B cell (primary cell): Measurements from ENCODE around the gene SGCG. TPM values are rescaled to one million over a fixed set of nuclear protein-coding genes. Genes with fewer than 3 reads are reported as not detected.

ENCODE experiments used
- ATAC-seq: fragments of 200-7000 bp; cut with Tn5 transposase; one replicate; pipeline ENCODE4 v1.10.0; 2021; ENCODE audit warnings: low read depth, mild to moderate bottlenecking, moderate number of reproducible peaks, moderate library complexity
- CTCF ChIA-PET: fragments of 350-600 bp; sonication (Branson Sonifier 250); formaldehyde crosslinking; loops from one replicate; lab custom pipeline; 2021; ENCODE audit warnings: antibody characterized with exemption, inconsistent platforms; lab: Charles Lee
- POLR2A ChIA-PET: fragments of 350-600 bp; sonication (Branson Sonifier 250); formaldehyde crosslinking; loops from one replicate; lab custom pipeline; 2021; ENCODE audit warnings: antibody characterized with exemption; lab: Charles Lee
- DNase-seq: peaks from one replicate; pipeline ENCODE4 v3.0.0; 2013
- H2AFZ ChIP-seq: 2 replicates; pipeline ENCODE4 v1.6.1; 2012; ENCODE audit warnings: mild to moderate bottlenecking, low read depth, low read length; ENCODE audit not compliant: insufficient read depth, poor library complexity, severe bottlenecking
- H3K27ac ChIP-seq, 2 donors: 1 replicate in 1 of 2; 2 replicates in 1 of 2; pipeline ENCODE4 v1.5.1; 2012 to 2013; ENCODE audit warnings: low read length in 2 of 2, mild to moderate bottlenecking in 2 of 2, moderate library complexity in 1 of 2
- H3K27me3 ChIP-seq, 4 experiments: fragments of 200-600 bp in 1 of 4; sonication (generic) in 1 of 4; replicated peaks in 1 of 4; 1 replicate in 2 of 4; 2 replicates in 2 of 4; pipeline versions ENCODE4 v1.6.1 to v1.7.0; 2013 to 2016; ENCODE audit warnings: low read length in 3 of 4, mild to moderate bottlenecking in 2 of 4, mixed read lengths in 1 of 4, moderate library complexity in 1 of 4; ENCODE audit not compliant: insufficient read depth in 4 of 4, control insufficient read depth in 3 of 4; ENCODE audit errors: control extremely low read depth in 1 of 4
- H3K36me3 ChIP-seq, 2 experiments: replicated peaks in 1 of 2; 1 replicate in 1 of 2; 2 replicates in 1 of 2; pipeline versions ENCODE4 v1.6.1 to v1.7.1; 2013; ENCODE audit warnings: low read length in 1 of 2; ENCODE audit not compliant: insufficient read depth in 2 of 2, control insufficient read depth in 1 of 2; ENCODE audit errors: control extremely low read depth in 1 of 2, extremely low read depth in 1 of 2
- H3K4me1 ChIP-seq, 2 donors: fragments of 200-600 bp in 1 of 2; sonication (generic) in 1 of 2; 1 replicate in 1 of 2; 2 replicates in 1 of 2; pipeline versions ENCODE4 v1.5.1 to v1.6.1; 2013 to 2017; ENCODE audit warnings: low read length in 2 of 2; ENCODE audit not compliant: control insufficient read depth in 2 of 2, insufficient read depth in 2 of 2
- H3K4me2 ChIP-seq: replicated peaks from 2 replicates; pipeline ENCODE3; 2012; ENCODE audit warnings: mild to moderate bottlenecking, low read depth, low read length; ENCODE audit not compliant: poor library complexity, severe bottlenecking
- H3K4me3 ChIP-seq, 5 experiments: fragments of 200-600 bp in 1 of 5; sonication (generic) in 1 of 5; 1 replicate in 3 of 5; 2 replicates in 2 of 5; pipeline versions ENCODE4 v1.5.1 to v1.7.0; 2011 to 2016; ENCODE audit warnings: low read length in 4 of 5, mild to moderate bottlenecking in 4 of 5, low read depth in 2 of 5, control low read depth in 1 of 5, moderate library complexity in 1 of 5; ENCODE audit not compliant: insufficient read depth in 1 of 5; ENCODE audit errors: control extremely low read depth in 1 of 5, extremely low read depth in 1 of 5
- H3K79me2 ChIP-seq: fragments of 200-600 bp; sonication (generic); one replicate; pipeline ENCODE4 v1.6.0; 2016; ENCODE audit warnings: low read length; ENCODE audit not compliant: control insufficient read depth, insufficient read depth
- H3K9ac ChIP-seq: fragments of 200-600 bp; sonication (generic); 2 replicates; pipeline ENCODE4 v1.6.1; 2017; ENCODE audit warnings: mild to moderate bottlenecking, low read length, moderate library complexity
- H3K9me3 ChIP-seq, 3 donors: one replicate each; pipeline versions ENCODE4 v1.6.1 to v1.7.1; 2013; ENCODE audit warnings: low read length in 2 of 3; ENCODE audit not compliant: control insufficient read depth in 2 of 3, insufficient read depth in 1 of 3; ENCODE audit errors: control extremely low read depth in 1 of 3
- H4K20me1 ChIP-seq: 2 replicates; pipeline ENCODE4 v1.6.0; 2012; ENCODE audit warnings: mild to moderate bottlenecking, low read length; ENCODE audit not compliant: insufficient read depth, control insufficient read depth, poor library complexity, severe bottlenecking
- H3K27ac Mint-ChIP-seq: one replicate; pipeline ENCODE4 v1.8.0; 2021; ENCODE audit warnings: mixed read lengths
- H3K27me3 Mint-ChIP-seq: one replicate; pipeline ENCODE4 v1.8.0; 2021; ENCODE audit warnings: mixed read lengths
- H3K4me1 Mint-ChIP-seq: one replicate; pipeline ENCODE4 v1.8.0; 2021; ENCODE audit warnings: mixed read lengths
- H3K4me3 Mint-ChIP-seq: one replicate; pipeline ENCODE4 v1.8.0; 2021; ENCODE audit warnings: mixed read lengths
- H3K9me3 Mint-ChIP-seq: one replicate; pipeline ENCODE4 v1.8.0; 2022; ENCODE audit warnings: mixed read lengths; ENCODE audit not compliant: insufficient read depth
- EZH2 ChIP-seq: IDR thresholded peaks from 2 replicates; pipeline ENCODE4 v1.6.1; 2012; ENCODE audit warnings: borderline replicate concordance, low read depth, mild to moderate bottlenecking, moderate library complexity, low read length; ENCODE audit not compliant: insufficient read depth, poor library complexity, severe bottlenecking
- WGBS: methylation state at CpG from one replicate; pipeline ENCODE4 v1.1.5; 2013; ENCODE audit warnings: missing lambda C conversion rate; ENCODE audit not compliant: insufficient coverage; 5-methylcytosine and 5-hydroxymethylcytosine counted together
- intact Hi-C: fragments of 100-400 bp; cut with micrococcal nuclease; formaldehyde crosslinking; loops from one replicate; pipeline ENCODE4 v1.10.0; 2022
- polyA minus RNA-seq: library from RNA; depleted of rRNA, polyadenylated mRNA; stranded (reverse); fragments of >200 nt; gene quantifications from 2 replicates; pipeline ENCODE4 v1.2.3, GENCODE V29; 2012
- polyA plus RNA-seq: library from polyadenylated mRNA; depleted of rRNA; stranded (reverse); fragments of >200 nt; gene quantifications from 2 replicates; pipeline ENCODE4 v1.2.3, GENCODE V29; 2012
- total RNA-seq, 2 donors: library from RNA; stranded (reverse); fragments of 120-200 nt in 1 of 2; gene quantifications; 1 replicate in 1 of 2; 2 replicates in 1 of 2; pipeline versions ENCODE4 v1.2.3 to v1.2.4, GENCODE V29; 2013 to 2022
- TF ChIP-seq, protein P1 (sequence below): fragments of 200-600 bp; IDR thresholded peaks from one replicate; pipeline ENCODE4 v1.8.0; 2022; ENCODE audit warnings: antibody characterized with exemption, mild to moderate bottlenecking

Gene SGCG, protein sequence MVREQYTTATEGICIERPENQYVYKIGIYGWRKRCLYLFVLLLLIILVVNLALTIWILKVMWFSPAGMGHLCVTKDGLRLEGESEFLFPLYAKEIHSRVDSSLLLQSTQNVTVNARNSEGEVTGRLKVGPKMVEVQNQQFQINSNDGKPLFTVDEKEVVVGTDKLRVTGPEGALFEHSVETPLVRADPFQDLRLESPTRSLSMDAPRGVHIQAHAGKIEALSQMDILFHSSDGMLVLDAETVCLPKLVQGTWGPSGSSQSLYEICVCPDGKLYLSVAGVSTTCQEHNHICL
- not detected in 2 replicates for total RNA-seq
- total RNA-seq (2013) = 1.6 TPM
- not detected in 2 replicates for polyA plus RNA-seq
- polyA minus RNA-seq = not detected in 2 replicates

DNA sequence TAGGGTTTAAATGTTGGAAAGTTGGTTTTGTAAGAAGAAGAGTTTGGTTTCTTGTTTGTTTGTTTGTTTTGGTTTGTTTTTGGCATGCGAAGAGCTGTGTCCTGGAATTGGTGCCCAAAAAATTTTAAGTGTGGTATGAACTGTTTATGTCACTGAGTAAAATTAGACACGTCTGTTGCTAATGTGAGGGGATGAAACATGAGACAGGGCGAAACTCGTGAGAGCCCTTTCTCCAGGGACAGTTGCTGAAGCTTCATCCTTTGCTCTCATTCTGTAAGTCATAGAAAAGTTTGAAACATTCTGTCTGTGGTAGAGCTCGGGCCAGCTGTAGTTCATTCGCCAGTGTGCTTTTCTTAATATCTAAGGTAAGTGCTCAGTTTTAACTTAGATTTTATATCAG lies at the start of gene SGCG:
TSS of gene SGCG (plus strand) at position 269 of the 400 bp plus-strand sequence. CDS start 22,716 bp downstream, outside the sequence.
- H2AFZ ChIP-seq = no peak within 1 kb of the TSS
- TF ChIP-seq, protein P1, sequence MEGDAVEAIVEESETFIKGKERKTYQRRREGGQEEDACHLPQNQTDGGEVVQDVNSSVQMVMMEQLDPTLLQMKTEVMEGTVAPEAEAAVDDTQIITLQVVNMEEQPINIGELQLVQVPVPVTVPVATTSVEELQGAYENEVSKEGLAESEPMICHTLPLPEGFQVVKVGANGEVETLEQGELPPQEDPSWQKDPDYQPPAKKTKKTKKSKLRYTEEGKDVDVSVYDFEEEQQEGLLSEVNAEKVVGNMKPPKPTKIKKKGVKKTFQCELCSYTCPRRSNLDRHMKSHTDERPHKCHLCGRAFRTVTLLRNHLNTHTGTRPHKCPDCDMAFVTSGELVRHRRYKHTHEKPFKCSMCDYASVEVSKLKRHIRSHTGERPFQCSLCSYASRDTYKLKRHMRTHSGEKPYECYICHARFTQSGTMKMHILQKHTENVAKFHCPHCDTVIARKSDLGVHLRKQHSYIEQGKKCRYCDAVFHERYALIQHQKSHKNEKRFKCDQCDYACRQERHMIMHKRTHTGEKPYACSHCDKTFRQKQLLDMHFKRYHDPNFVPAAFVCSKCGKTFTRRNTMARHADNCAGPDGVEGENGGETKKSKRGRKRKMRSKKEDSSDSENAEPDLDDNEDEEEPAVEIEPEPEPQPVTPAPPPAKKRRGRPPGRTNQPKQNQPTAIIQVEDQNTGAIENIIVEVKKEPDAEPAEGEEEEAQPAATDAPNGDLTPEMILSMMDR = no peak
- no peak for TF ChIP-seq EZH2
- POLR2A ChIA-PET = no interaction called here

DNA sequence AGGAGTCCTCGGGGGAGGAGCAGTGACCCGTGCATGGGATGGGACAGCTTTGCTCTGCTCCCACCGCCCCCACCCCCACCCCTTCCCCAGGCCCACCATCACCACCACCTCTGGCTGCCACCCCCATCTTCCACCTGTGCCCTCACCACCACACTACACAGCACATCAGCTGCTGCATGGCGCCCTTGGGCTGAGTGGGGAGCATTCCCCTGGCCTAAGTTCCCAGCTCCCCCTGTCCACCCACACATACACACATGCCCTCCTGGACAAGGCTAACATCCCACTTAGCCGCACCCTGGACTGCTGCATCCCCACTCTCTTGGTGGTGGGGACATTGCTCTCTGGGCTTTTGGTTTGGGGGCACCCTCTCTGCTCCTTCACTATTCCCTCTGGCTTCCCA lies 46.2 kb upstream of the SGCG start:
- Histone ChIP-seq H2AFZ (no peak overlapping the region), H3K4me1 (no peaks in the 10 kb centered on the region), H3K27ac (no peak overlapping the region), H3K27me3 (no peaks in the 10 kb centered on the region), H3K9me3 (no peaks in the 10 kb centered on the region), H3K4me2 (no peak overlapping the region), H3K4me3 (no peak overlapping the region), H3K79me2 (no peaks in the 10 kb centered on the region), H3K36me3 (no peaks in the 10 kb centered on the region), H3K9ac (no peak overlapping the region), H4K20me1 (no peaks in the 10 kb centered on the region)
- POLR2A ChIA-PET = no interaction called here
- TF ChIP-seq EZH2 = no peak
- TF ChIP-seq, protein P1 = no peak
- H3K4me3 Mint-ChIP-seq = no peak overlapping the region
- no peak for DNase-seq
- CTCF ChIA-PET = no interaction called here
- no peaks in the 10 kb centered on the region for H3K4me1 Mint-ChIP-seq
- ATAC-seq = no peak
- intact Hi-C loops = no loop called here
- H3K27me3 Mint-ChIP-seq = no peaks in the 10 kb centered on the region
- no peaks in the 10 kb centered on the region for H3K9me3 Mint-ChIP-seq
- 92% methylated on average over 2 of the region's 5 CpGs for WGBS
- no peak overlapping the region for H3K27ac Mint-ChIP-seq

More for the DNA sequence above, at the start of gene SGCG:
- no peaks in the 10 kb centered on the region for H3K4me1 ChIP-seq
- no peaks in the 10 kb centered on the region for H3K36me3 ChIP-seq
- no peak within 1 kb of the TSS for H3K4me2 ChIP-seq
- no peak within 1 kb of the TSS for H3K4me3 ChIP-seq
- 91% methylated on average over 4 of the region's 6 CpGs for WGBS
- no peak within 1 kb of the TSS for H3K9ac ChIP-seq
- CTCF ChIA-PET = no interaction called here
- DNase-seq (no peak), ATAC-seq (no peak)
- peaks cover 3% of the 10 kb centered on the region for H3K27me3 Mint-ChIP-seq
- intact Hi-C loops = no loop called here
- no peaks in the 10 kb centered on the region for H4K20me1 ChIP-seq
- no peak within 1 kb of the TSS for H3K27ac Mint-ChIP-seq
- H3K27me3 ChIP-seq = no peaks in the 10 kb centered on the region
- no peaks in the 10 kb centered on the region for H3K9me3 ChIP-seq
- no peak within 1 kb of the TSS for H3K27ac ChIP-seq
- peaks cover 7% of the 10 kb centered on the region for H3K9me3 Mint-ChIP-seq
- H3K4me3 Mint-ChIP-seq = no peak within 1 kb of the TSS
- no peaks in the 10 kb centered on the region for H3K79me2 ChIP-seq
- no peaks in the 10 kb centered on the region for H3K4me1 Mint-ChIP-seq
